Neutrophil (primary cell): Measurements from ENCODE around the gene HPSE2.

Experiments used
- H3K27ac ChIP-seq: fragments of 200-600 bp; sonication (generic); 2 replicates; pipeline ENCODE4 v1.5.1; 2016; ENCODE audit warnings: mild to moderate bottlenecking, moderate library complexity
- H3K27me3 ChIP-seq: fragments of 200-600 bp; sonication (generic); 2 replicates; pipeline ENCODE4 v1.6.0; 2016; ENCODE audit warnings: mild to moderate bottlenecking
- H3K36me3 ChIP-seq: fragments of 200-600 bp; sonication (generic); 2 replicates; pipeline ENCODE4 v1.5.1; 2017
- H3K4me1 ChIP-seq, 2 experiments: fragments of 200-600 bp in 1 of 2; sonication (generic) in 1 of 2; 1 replicate in 1 of 2; 2 replicates in 1 of 2; pipeline versions ENCODE4 v1.5.1 to v1.6.1; 2013 to 2016; ENCODE audit warnings: low read depth in 1 of 2, low read length in 1 of 2, mild to moderate bottlenecking in 1 of 2, moderate library complexity in 1 of 2; ENCODE audit not compliant: control insufficient read depth in 1 of 2, insufficient read depth in 1 of 2
- H3K4me3 ChIP-seq, 2 experiments: fragments of 200-600 bp in 1 of 2; sonication (generic) in 1 of 2; 1 replicate in 1 of 2; 2 replicates in 1 of 2; pipeline ENCODE4 v1.5.1; 2013 to 2016; ENCODE audit warnings: low read depth in 1 of 2, low read length in 1 of 2, mild to moderate bottlenecking in 1 of 2, moderate library complexity in 1 of 2
- H3K9me3 ChIP-seq: fragments of 200-600 bp; sonication (generic); 2 replicates; pipeline ENCODE4 v1.5.1; 2016
- CTCF ChIP-seq: fragments of 200-600 bp; sonication (generic); IDR thresholded peaks from 2 replicates; pipeline ENCODE4 v1.5.1; 2016; ENCODE audit warnings: antibody characterized with exemption

The HPSE2 gene

GRCh38 chr10:98417973-98418664, 817.5 kb downstream of the HPSE2 start:
- Histone ChIP-seq H3K4me3 (no peak overlapping the region), H3K4me1 (peaks cover 0 to 4% of the 10 kb centered on the region in 2 experiments), H3K27me3 (no peaks in the 10 kb centered on the region), H3K9me3 (no peaks in the 10 kb centered on the region), H3K27ac (no peak overlapping the region), H3K36me3 (peaks cover 87% of the 10 kb centered on the region)
- TF ChIP-seq CTCF, result no peak

GRCh38 chr10:98417481-98417959, 818.1 kb downstream of the HPSE2 start:
- peaks cover 81% of the 10 kb centered on the region for H3K36me3 ChIP-seq
- TF ChIP-seq CTCF, result no peak
- no peak overlapping the region for H3K4me3 ChIP-seq
- no peak overlapping the region for H3K27ac ChIP-seq
- no peaks in the 10 kb centered on the region for H3K27me3 ChIP-seq
- H3K4me1 ChIP-seq, result peaks cover 0 to 4% of the 10 kb centered on the region in 2 experiments
- no peaks in the 10 kb centered on the region for H3K9me3 ChIP-seq

- H3K4me3 ChIP-seq, result no peak overlapping the region
Measured at GRCh38 chr10:98416606-98417388, 818.9 kb downstream of the HPSE2 start.

GRCh38 chr10:98415731-98416119, 819.9 kb downstream of the HPSE2 start:
- no peak overlapping the region for H3K27ac ChIP-seq

More at GRCh38 chr10:98416606-98417388, 818.9 kb downstream of the HPSE2 start:
- Histone ChIP-seq H3K4me1 (peaks cover 0 to 4% of the 10 kb centered on the region in 2 experiments), H3K36me3 (peaks cover 74% of the 10 kb centered on the region), H3K9me3 (no peaks in the 10 kb centered on the region), H3K27me3 (no peaks in the 10 kb centered on the region), H3K27ac (no peak overlapping the region)
- no peak for TF ChIP-seq CTCF

More at GRCh38 chr10:98415731-98416119, 819.9 kb downstream of the HPSE2 start:
- H3K27me3 ChIP-seq, result no peaks in the 10 kb centered on the region
- TF ChIP-seq CTCF, result no peak
- H3K4me3 ChIP-seq, result no peak overlapping the region
- H3K9me3 ChIP-seq, result no peaks in the 10 kb centered on the region
- peaks cover 63% of the 10 kb centered on the region for H3K36me3 ChIP-seq
- H3K4me1 ChIP-seq, result peaks cover 0 to 4% of the 10 kb centered on the region in 2 experiments
